K562 (cell line): ENCODE results near the gene NAV2.

ENCODE experiments used
- GTF2F1 ChIP-seq: IDR thresholded peaks from 2 replicates; pipeline ENCODE4 v1.6.1; 2011; ENCODE audit warnings: low read depth, low read length, improper control_type of control experiment
- NFIC ChIP-seq: fragments of 450-650 bp; IDR thresholded peaks from 2 replicates; pipeline ENCODE4 v1.6.1; 2017; ENCODE audit warnings: mild to moderate bottlenecking, inconsistent platforms
- RBFOX2 ChIP-seq: fragments of 200-400 bp; formaldehyde crosslinking; IDR thresholded peaks from 2 replicates; pipeline ENCODE4 v1.6.1; 2017; ENCODE audit warnings: low read depth, mild to moderate bottlenecking, low read length, moderate library complexity
- RBM17 ChIP-seq: fragments of 200-400 bp; formaldehyde crosslinking; IDR thresholded peaks from 2 replicates; pipeline ENCODE4 v1.6.1; 2017; ENCODE audit warnings: low read depth, mild to moderate bottlenecking, low read length, borderline replicate concordance
- SP2 ChIP-seq: IDR thresholded peaks from 2 replicates; pipeline ENCODE4 v1.6.1; 2011; ENCODE audit warnings: mild to moderate bottlenecking, low read depth, low read length, moderate library complexity; ENCODE audit not compliant: poor library complexity, severe bottlenecking; ENCODE audit errors: extremely low read depth
- TAF1 ChIP-seq: IDR thresholded peaks from 2 replicates; pipeline ENCODE4 v1.6.1; 2011; ENCODE audit warnings: mild to moderate bottlenecking, low read length, moderate library complexity; ENCODE audit not compliant: insufficient read depth, control insufficient read depth, severe bottlenecking; ENCODE audit errors: extremely low read depth
- USF2 ChIP-seq: sonication (generic); formaldehyde crosslinking; IDR thresholded peaks from 2 replicates; pipeline ENCODE4 v1.5.0; 2020; ENCODE audit warnings: missing genetic modification reagents
- ZNF280B ChIP-seq: fragments of 250-450 bp; sonication (Bioruptor Pico); IDR thresholded peaks from 2 replicates; pipeline ENCODE4 v1.5.1; 2021; ENCODE audit warnings: mild to moderate bottlenecking
- ZNF398 ChIP-seq: fragments of 250-450 bp; sonication (Bioruptor Pico); IDR thresholded peaks from 2 replicates; pipeline ENCODE4 v1.8.0; 2021; ENCODE audit warnings: moderate library complexity, mild to moderate bottlenecking, inconsistent platforms
- TF ChIP-seq, protein P1 (sequence below), 3 experiments: IDR thresholded peaks in 2 of 3; conservative IDR thresholded peaks in 1 of 3; 2 replicates each; pipeline ENCODE4 v1.5.1; 2011 to 2012; ENCODE audit warnings: low read length in 3 of 3, mild to moderate bottlenecking in 3 of 3, control low read depth in 2 of 3, improper control_type of control experiment in 1 of 3, inconsistent platforms in 1 of 3, low read depth in 1 of 3, mixed read lengths in 1 of 3, moderate library complexity in 1 of 3; ENCODE audit not compliant: insufficient read depth in 2 of 3
- TF ChIP-seq, protein P2 (sequence below): fragments of 200-600 bp; sonication (generic); IDR thresholded peaks from one replicate; pipeline ENCODE4 v1.6.1; 2012; ENCODE audit warnings: mild to moderate bottlenecking, low read depth, low read length, inconsistent platforms

DNA sequence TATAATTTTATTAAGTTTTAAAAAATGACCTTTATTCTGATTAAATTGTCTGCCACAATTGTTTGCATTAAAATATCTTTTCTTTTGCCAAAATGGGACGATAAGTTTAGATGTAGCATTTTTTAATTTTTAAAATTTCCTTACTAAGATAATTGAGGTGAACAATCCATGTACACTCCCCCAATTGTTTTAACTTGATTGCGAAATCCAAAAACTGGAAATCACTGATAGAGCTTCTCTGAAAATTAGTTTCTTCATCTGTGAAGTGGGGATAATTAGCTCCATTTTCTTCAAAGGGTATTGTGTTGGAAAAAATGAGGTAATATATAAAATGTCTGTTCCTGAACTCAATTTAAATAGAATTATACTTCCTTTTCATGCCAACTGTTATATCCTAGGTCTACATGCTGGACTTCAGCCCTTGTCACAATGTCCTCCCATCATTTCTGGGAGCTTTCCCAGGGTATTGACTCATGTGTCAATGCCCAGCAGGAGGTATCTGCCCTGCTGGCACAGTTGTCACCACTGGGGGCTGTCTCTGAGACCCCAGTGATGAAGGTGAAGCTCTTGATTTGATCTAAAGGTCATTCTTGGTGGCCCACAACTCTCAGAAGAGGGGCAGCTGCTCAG lies 28.7 kb upstream of the NAV2 start:
- TF ChIP-seq GTF2F1 (no peak), RBM17 (no peak), USF2 (no peak), NFIC (no peak), SP2 (no peak), RBFOX2 (no peak), TAF1 (no peak), ZNF398 (CRISPR knock-in tag) (no peak), ZNF280B (no peak)
- TF ChIP-seq, protein P1, sequence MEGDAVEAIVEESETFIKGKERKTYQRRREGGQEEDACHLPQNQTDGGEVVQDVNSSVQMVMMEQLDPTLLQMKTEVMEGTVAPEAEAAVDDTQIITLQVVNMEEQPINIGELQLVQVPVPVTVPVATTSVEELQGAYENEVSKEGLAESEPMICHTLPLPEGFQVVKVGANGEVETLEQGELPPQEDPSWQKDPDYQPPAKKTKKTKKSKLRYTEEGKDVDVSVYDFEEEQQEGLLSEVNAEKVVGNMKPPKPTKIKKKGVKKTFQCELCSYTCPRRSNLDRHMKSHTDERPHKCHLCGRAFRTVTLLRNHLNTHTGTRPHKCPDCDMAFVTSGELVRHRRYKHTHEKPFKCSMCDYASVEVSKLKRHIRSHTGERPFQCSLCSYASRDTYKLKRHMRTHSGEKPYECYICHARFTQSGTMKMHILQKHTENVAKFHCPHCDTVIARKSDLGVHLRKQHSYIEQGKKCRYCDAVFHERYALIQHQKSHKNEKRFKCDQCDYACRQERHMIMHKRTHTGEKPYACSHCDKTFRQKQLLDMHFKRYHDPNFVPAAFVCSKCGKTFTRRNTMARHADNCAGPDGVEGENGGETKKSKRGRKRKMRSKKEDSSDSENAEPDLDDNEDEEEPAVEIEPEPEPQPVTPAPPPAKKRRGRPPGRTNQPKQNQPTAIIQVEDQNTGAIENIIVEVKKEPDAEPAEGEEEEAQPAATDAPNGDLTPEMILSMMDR (IDR thresholded peaks at IDR 0.05 in 2 of 3, conservative IDR thresholded peaks at IDR 0.05 in 1 of 3; ENCODE audit: insufficient read depth in 2 of 3, low read depth in 1 of 3, low read length in 3 of 3), result no peak
- TF ChIP-seq, protein P2, sequence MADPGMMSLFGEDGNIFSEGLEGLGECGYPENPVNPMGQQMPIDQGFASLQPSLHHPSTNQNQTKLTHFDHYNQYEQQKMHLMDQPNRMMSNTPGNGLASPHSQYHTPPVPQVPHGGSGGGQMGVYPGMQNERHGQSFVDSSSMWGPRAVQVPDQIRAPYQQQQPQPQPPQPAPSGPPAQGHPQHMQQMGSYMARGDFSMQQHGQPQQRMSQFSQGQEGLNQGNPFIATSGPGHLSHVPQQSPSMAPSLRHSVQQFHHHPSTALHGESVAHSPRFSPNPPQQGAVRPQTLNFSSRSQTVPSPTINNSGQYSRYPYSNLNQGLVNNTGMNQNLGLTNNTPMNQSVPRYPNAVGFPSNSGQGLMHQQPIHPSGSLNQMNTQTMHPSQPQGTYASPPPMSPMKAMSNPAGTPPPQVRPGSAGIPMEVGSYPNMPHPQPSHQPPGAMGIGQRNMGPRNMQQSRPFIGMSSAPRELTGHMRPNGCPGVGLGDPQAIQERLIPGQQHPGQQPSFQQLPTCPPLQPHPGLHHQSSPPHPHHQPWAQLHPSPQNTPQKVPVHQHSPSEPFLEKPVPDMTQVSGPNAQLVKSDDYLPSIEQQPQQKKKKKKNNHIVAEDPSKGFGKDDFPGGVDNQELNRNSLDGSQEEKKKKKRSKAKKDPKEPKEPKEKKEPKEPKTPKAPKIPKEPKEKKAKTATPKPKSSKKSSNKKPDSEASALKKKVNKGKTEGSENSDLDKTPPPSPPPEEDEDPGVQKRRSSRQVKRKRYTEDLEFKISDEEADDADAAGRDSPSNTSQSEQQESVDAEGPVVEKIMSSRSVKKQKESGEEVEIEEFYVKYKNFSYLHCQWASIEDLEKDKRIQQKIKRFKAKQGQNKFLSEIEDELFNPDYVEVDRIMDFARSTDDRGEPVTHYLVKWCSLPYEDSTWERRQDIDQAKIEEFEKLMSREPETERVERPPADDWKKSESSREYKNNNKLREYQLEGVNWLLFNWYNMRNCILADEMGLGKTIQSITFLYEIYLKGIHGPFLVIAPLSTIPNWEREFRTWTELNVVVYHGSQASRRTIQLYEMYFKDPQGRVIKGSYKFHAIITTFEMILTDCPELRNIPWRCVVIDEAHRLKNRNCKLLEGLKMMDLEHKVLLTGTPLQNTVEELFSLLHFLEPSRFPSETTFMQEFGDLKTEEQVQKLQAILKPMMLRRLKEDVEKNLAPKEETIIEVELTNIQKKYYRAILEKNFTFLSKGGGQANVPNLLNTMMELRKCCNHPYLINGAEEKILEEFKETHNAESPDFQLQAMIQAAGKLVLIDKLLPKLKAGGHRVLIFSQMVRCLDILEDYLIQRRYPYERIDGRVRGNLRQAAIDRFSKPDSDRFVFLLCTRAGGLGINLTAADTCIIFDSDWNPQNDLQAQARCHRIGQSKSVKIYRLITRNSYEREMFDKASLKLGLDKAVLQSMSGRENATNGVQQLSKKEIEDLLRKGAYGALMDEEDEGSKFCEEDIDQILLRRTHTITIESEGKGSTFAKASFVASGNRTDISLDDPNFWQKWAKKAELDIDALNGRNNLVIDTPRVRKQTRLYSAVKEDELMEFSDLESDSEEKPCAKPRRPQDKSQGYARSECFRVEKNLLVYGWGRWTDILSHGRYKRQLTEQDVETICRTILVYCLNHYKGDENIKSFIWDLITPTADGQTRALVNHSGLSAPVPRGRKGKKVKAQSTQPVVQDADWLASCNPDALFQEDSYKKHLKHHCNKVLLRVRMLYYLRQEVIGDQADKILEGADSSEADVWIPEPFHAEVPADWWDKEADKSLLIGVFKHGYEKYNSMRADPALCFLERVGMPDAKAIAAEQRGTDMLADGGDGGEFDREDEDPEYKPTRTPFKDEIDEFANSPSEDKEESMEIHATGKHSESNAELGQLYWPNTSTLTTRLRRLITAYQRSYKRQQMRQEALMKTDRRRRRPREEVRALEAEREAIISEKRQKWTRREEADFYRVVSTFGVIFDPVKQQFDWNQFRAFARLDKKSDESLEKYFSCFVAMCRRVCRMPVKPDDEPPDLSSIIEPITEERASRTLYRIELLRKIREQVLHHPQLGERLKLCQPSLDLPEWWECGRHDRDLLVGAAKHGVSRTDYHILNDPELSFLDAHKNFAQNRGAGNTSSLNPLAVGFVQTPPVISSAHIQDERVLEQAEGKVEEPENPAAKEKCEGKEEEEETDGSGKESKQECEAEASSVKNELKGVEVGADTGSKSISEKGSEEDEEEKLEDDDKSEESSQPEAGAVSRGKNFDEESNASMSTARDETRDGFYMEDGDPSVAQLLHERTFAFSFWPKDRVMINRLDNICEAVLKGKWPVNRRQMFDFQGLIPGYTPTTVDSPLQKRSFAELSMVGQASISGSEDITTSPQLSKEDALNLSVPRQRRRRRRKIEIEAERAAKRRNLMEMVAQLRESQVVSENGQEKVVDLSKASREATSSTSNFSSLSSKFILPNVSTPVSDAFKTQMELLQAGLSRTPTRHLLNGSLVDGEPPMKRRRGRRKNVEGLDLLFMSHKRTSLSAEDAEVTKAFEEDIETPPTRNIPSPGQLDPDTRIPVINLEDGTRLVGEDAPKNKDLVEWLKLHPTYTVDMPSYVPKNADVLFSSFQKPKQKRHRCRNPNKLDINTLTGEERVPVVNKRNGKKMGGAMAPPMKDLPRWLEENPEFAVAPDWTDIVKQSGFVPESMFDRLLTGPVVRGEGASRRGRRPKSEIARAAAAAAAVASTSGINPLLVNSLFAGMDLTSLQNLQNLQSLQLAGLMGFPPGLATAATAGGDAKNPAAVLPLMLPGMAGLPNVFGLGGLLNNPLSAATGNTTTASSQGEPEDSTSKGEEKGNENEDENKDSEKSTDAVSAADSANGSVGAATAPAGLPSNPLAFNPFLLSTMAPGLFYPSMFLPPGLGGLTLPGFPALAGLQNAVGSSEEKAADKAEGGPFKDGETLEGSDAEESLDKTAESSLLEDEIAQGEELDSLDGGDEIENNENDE, result no peak
